HG02678 (cell line): ENCODE data around the gene NSFL1C.
A peak's percentile ranks its signal among the peaks of the same experiment; 100 is the strongest.
"Not testable (repeated sequence)": the region's sequence is repeated elsewhere in the genome, so short reads cannot be mapped to it uniquely, and the experiment has no call there.

ENCODE experiments used
- ATAC-seq: cut with Tn5 transposase; IDR thresholded peaks from one replicate; pipeline ENCODE4 v1.9.1; 2021; ENCODE audit warnings: mild to moderate bottlenecking, moderate library complexity; ENCODE audit not compliant: unreplicated experiment

NSFL1C gene

DNA sequence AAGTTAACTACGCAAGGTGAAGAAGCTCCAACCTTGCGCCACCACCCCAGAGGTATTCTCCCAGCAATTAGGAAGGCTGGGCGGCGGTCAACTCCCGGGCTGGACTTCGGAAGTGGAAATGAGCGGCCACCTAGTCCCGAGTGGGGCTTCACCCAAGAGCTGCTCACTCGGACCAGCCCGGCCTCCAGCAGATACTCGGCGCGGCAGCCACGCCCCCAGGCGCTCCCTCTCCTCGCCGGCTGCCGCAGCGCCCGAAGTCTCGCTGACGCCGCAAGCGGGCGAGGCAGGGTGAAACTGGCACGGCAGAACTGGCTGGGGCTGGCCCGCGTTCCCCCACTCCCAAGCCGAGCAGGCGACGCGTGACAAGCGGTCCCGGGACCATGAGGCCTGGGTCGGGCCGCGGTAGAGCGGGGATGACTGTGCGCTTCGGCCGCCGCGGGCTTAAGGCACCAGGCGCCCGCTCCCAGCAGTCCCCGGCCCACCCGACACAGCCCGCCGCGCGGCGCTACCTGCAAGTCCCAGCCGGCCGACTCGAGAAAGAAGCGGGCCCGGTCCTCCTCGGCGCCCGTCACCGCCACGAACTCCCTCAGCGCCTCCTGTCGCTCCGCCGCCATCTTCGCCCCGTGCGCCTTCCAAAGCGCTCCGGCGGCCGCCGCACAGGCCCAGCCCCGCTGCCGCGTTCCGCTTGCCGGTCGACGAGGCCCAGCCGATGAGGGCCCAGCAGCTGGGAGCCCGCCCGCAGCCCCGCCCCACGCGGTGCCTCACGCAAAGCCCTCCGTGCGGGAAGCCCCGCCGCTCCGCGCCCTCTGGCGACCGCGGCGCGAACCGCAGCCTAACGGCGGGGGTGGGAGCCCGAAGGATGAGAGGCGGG is at the start of gene NSFL1C:
NSFL1C (minus strand) TSS at position 639 of the 871 bp plus-strand sequence; CDS start at position 614, 25 bp downstream.
- peak; percentile 87 for ATAC-seq

DNA sequence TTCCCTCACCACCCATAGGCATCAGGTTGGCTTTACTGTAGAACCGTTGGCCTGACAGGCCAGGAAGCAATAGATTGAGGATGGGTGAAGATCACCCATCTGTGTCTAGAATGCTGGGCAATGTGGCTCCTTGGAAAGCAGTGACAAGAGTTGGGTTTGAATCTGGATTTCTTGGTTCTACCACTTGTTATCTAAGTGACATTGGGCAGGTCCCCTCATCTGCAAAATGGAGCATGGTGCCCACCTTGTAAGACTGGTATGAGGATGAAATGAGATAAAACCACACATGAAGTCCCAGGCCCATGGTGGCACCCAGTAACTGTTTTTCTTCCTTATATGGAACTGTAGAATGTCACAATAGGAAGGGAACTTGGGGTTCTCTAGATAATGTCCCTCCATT is 47.2 kb upstream of the NSFL1C start:
- ATAC-seq, result no peak

DNA sequence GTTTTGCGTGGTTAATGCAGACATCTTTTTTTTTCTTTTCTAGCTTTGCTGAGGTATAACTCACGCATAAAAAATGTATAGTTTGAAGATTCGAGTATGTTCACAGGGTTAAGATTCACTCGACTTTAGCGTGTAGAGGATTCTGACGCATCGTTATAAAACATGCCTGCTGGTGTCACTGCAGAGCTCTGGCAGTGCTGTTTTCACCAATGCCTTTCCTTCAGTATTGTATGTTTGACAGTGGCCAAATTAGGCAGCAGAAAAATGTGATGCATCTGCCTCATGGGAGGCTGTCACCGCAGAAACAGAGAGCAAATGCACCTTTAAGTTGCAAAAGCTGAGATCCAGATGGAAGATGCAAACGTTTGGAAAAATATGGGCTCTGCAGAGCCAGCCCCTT is 42.6 kb upstream of the NSFL1C start:
- no peak for ATAC-seq

DNA sequence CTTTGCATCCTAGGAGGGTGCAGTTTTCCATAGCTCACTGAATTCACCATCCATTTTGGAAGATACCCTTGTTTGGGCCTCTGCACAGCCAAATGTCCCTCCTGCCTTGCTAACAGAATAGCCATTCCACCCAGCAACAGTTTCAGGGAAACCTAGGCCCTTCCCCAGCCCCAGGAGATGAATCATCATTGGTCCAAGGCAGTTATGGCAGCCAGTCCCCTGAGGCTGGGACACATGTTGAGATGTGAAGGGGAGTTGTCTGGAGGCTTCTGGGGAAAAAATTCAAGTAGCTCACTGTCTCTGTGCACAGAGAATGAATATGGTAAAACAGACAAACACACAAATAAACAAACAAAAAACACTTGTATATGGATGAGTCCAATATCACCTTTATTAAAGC is 41.9 kb upstream of the NSFL1C start:
- ATAC-seq, result no peak

DNA sequence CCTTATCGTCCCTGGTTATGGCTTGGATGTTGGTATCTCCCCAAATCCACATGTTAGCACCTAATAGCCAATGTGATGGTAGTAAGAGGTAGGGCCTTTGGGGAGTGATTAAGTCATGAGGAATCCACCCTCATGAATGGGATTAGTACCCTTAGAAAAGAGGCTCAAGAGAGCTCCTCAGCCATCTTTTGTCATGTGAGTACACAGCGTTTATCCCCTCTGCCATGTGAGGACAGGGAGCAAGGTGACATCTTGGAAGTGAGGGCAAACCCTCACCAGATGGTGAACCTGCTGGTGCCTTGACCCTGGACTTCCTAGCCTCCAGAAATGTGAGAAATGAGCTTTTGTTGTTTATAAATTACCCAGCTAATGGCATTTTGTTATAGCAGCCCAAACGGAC is 40.6 kb upstream of the NSFL1C start:
- no peak for ATAC-seq

DNA sequence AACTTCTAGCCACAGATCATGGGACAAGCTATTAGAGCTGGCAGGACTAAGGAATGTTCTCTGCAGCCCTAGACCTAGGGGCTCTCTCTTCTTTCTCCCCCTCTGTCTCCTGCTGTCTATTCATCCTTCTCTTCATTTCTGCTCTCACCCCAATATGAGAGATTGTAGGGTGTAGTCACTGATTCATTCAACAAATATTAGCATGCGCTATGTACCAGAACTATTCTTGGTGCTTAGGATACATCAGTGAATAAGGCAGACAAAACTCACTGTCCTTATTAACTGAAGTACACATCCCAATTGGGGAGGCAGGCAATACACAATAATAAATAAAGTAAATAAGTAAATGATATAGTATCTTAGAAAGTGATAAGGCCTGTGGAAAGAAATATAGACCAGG is 39.2 kb upstream of the NSFL1C start:
- ATAC-seq, result no peak

DNA sequence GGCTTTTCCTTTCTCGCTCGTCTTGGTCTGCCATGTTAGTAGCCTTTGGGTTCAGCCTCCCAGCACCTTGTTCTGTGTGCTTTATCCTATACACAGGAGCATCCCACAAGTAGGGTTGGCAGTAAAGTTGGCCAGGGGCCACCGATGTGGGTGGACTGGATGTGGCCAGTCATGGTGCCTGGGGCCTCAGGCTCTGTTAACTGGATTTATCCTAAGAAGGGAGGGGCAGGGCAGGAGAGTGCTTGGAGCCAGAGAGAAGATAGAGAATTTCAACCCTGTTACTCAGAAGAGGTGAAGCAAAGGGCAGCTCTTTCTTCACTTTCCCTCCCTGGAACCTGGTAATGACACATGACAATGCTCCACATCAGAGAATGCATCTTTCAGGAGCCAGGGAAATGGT is 38.7 kb upstream of the NSFL1C start:
- no peak for ATAC-seq

DNA sequence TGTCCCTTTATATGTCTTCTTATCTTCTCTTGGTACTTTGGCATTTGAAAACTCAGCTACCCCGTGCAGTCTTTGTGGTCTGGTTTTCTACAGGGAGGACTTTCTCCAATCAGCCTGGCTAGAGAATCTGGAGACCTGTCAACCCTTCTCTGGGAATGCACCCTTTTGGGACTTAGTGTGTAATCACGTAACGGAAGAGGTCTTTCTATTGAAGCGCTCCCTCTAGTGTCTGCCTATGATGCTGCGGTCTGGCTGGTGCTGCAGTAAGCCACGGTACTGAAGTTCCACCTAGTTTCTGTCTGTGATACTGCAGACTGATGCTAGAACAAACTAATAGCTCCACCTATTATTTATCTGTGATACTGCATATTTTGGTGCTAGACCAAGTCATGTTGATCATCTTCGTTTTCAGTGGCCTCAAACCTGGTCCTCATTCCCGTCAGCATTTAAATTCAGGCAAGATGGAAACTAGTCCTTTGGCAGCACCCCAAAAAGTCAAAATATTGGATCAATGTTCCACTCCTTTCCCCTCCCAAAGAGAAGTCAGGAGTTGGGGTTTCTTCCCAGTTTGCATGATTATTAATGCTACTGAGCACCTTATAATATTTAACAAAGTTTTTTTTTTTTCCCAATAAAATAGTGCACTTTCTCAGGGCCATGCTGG is 37.0 kb upstream of the NSFL1C start:
- ATAC-seq, result peak; percentile 98

DNA sequence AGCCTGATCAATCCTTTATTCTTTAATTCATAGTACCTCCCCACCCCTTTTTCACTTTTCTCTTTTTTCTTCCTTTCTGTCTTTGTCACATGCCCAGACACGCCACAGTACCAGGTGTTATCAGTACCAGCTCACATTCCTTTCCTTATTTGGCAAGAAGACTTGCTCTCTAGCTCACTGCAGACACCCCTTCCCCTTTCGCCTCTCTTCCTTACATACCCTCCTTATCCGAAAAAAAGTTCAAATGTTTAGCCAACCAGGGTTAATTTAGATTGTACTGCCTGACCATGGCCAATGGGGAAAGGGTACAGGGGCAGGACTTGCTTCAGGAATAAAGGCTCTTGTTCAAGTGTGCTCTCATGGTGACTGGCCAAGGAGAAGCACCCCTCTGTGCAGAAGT is 33.8 kb upstream of the NSFL1C start:
- ATAC-seq, result no peak

DNA sequence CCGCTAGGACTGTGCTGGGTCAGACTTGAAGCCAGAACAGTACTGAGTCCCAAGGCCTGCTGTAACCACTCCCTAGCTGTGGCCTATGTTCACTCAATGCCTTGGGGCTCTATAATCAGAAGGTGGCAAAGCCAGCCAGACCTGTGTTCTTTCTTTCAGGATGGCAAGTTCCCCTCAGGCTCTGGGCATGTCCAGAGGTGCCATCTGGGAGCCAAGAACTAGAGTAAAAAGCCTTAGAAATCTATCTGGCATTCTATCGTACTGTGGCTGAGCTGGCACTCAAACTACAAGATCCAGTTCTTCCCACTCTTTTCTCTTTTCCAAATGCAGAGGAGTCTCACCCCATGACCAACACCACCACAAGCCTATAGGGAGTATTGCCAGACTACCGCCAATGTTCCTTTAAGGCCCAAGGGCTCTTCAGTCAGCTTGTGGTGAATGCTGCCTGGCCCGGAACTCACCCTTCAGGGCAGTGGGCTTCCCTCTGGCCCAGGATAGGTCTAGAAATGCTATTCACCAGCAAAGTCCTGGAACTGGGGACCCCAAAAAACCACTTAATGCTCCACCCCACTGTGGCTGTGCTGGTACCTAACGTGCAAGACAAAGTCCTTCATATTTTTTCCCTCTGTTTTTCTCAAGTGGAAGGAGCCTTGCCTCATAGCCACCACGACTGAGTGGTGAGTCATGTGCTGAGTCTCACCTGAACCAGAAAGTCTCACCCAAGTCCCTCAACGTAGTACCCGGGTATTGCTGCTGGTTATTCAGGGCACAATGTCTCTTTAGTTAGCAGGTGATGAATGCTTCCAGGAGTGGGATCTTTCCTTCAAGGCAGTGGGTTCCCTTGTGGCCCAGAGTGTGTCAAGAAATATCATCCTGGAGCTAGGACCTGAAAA is 33.1 kb upstream of the NSFL1C start:
- ATAC-seq, result no peak

DNA sequence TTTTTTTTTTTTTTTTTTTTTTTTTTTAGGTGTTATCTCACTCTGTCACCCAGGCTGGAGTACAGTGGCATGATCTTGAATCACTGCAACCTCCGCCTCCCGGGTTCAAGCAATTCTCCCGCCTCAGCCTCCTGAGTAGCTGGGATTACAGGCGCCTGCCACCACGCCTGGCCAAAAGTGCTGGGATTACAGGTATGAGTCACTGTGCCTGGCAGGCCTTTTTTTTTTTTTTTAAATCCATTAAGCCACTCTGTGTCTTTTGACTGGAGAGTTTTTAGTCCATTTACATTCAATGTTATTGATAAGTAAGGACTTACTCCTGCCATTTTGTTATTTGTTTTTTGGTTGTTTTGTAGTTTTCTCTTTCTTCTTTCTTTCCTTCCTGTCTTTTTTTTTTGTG is 30.7 kb upstream of the NSFL1C start:
- not testable (repeated sequence) for ATAC-seq

DNA sequence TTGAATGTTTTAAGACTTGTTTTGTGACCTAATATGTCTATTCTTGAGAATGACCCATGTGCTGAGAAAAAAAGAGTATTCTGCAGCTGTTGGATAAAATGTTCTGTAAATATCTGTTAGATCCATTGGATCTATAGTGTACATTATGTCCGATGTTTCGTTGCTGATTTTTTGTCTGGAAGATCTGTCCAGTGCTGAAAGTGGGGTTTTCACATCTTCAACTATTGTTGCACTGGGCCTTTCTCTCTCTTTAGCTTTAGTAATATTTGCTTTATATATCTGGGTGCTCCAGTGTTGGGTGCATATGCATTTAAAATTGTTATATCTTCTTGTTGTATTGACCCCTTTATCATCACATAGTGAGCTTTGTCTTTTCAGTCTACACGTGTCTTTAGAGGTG is 30.3 kb upstream of the NSFL1C start:
- no peak for ATAC-seq

DNA sequence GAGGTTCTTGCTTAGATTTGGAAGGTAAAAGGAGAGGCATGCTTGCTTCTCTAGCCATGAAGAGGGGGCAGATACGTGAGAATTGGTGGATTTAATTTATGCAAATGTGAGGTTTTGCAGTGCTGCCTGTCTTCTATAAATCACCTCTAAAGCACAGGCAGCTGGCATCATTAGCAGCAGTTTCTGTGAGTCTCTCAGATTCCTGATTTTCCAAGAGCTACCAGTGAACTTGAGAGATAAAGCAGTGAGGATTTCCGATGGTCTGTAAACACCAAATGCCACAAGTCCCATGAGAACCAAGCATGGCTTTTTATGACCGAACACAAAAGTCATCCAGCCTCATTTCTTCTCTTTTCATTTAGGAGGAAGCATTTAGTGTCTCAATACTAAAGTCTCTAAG is 27.8 kb upstream of the NSFL1C start:
- ATAC-seq, result no peak

DNA sequence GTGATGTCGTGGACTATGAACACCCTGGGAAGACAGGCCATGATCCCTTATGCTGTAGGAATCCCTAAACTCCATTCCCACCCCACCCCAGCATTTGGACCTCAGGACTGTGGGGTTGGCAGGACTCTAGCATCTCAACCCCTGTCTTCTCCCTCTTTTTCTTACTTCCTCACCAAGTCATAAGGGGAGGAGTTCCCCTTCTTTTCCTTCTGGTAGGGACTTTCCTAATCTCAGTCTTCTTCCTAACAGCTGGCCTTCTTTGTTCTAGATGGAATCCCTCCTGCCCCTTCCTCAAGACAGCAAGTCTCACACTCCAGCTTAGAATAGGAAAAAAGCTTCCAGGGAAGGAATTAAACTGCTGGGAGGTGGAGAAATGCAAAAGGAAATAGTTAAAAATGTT is 26.9 kb upstream of the NSFL1C start:
- no peak for ATAC-seq

DNA sequence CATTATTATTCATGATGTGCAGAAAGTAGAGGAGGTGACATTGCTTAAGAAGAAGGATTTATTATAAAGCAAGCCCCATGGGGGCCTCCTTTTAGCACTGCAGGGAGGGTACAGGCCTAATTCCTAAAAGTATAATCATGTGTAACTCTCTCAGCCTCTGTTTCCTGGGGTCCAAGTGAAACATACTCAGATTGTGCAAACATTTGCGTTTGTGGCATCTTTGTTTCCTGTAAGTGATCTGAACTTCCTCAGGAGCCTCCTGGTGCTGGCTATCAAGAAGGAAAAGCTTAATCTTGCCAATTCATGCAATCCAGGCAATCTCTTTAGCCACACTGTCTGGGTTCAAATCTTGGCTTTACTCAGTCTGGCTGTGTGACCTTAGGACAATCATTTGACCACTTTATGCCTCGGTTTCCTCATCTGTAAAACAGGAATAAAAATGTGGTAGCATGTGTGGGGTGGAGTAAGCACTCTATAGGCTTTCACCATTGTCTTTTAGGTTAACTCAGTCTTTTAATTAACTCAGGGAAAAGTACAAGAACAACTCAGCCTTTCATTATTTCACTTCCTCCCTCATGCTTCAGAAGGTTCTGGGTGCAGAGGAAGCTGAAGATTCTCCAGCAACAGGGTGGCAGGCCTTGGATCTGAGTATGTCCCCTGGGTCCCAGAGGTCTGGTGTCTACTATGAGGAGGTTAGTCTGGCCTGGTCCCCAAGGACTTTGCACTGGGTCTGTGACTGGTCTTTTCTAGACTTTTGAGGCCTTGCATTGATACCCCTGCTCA is 25.4 kb upstream of the NSFL1C start:
- no peak for ATAC-seq

DNA sequence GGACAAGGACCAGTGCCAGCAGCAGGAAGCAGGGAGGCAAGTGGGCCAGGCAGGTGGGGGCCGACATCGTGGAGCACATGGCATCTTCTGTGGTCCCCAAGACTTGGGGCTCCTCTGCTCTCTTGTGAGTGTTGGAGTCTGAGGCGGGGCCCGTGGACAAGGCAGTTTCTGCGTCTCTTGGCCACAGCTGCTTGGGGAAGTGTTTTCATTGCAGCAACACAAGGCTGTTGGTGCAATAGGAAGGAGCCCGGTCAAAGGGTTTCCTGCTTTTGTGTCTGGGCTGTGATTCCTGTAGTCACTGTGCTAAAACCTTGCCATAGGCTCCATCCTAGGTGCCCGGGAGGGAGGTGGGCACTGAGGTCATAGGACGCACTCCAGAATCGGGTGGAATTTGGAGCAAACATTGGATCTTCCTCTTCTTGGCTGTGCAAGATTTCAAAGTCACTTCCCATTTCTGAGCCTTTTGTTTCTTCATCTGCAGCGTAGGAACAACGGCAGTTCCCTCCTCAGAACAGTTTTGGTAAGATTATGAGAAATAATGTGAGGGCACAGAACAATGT is 24.7 kb upstream of the NSFL1C start, which contains the start of gene SIRPB2:
SIRPB2 (minus strand) TSS at position 140 of the 560 bp plus-strand sequence; CDS start at position 79, 61 bp downstream.
- no peak for ATAC-seq

DNA sequence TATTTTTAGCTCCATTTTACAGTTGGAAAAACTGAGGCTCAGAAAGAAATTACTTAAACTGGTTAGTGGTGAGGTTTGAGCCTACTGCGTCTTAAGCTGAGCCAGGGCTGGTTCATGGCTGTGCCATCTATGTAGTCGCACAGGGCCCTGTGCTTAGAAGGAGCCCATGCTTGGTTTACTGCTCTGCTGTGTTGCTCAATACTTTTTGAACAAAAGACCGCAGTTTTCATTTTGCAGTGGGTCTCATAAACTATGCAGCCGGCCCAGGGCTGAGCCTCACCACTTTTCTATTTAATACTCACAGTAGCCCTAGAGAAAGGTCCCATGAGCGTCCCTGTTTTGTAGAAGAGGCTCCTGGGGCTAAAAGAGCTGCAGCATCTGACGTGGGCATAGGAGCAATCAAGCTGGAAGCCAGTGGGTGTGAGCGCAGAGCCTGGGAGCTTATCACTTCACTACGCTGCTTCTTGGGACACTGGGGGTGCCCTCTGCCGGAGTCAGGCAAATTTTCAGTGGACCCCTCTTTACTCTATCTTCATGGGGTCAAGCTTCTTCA is 24.1 kb upstream of the NSFL1C start:
- ATAC-seq, result no peak

DNA sequence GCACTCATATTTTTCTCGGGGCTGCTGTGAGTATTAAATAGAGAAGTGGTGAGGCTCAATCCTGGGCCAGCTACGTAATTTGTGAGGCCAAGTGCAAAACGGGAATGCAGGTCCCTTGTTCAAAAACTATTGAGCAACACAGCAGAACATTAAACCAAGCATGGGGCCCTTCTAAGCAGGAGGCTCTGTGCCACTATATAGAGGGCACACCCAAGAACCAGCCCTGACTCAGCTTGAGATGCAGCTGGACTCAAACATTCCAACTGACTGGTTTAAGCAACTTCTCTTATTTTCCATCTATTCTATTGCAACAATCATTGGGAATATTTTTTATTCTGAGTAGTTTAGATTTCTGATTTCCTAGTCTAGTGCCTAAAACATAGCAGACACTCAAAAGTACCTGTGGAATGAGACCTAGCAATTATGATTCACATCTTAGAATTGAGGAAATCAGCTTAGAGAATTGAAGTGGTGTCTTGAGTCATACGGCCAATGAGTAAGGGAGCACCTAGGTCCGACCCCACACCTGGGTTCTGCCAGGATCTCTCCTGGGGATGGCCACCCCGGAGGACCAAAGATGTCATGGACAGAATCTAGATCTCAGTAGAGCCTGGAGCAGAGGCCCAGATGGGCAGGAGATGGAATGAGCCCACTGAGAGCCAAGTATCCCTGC is 23.3 kb upstream of the NSFL1C start:
- ATAC-seq, result no peak

DNA sequence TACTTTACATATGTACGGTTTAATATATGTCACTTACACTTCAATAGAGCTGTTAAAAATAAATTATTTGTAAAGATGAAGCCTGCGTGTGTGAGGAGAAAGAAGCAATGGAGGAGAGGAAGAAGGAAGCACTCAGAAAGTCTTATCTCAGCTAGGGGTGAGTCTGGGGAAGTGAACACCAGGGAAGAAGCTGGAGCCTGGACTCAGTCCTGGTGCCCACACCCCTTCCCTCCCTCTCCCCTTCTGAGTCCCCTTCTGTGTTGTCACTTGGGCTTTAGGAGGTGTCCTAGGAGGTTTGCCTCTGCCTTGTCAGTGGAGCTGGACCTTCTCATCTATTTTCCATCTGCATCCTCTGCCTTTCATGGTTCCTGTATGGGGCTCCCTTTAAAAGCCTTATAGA is 22.7 kb upstream of the NSFL1C start:
- ATAC-seq, result no peak
